GM19463 (cell line): ENCODE data around the gene PGLYRP4.

Experiments used
- ATAC-seq: cut with Tn5 transposase; IDR thresholded peaks from one replicate; pipeline ENCODE4 v1.9.1; 2021; ENCODE audit warnings: mild to moderate bottlenecking, moderate library complexity; ENCODE audit not compliant: unreplicated experiment

The PGLYRP4 gene

GRCh38 chr1:153293480-153293775, 55.2 kb downstream of the PGLYRP4 start:
- ATAC-seq, result no peak

- no peak for ATAC-seq
Observed at GRCh38 chr1:153292740-153293479, 55.7 kb downstream of the PGLYRP4 start.

GRCh38 chr1:153292185-153292584, 56.5 kb downstream of the PGLYRP4 start:
- ATAC-seq, result no peak

GRCh38 chr1:153291514-153291913, 57.1 kb downstream of the PGLYRP4 start:
- ATAC-seq, result peak; percentile 54

GRCh38 chr1:153288634-153289275, 59.9 kb downstream of the PGLYRP4 start:
- no peak for ATAC-seq
